ENCODE data around the gene GSS. TPM values are rescaled to one million over a fixed set of nuclear protein-coding genes. Genes with fewer than 3 reads are reported as not detected.

The GSS gene
- total and polyA plus RNA-seq, 2 donors (not counting 3 experiments of a cell fraction or from before 2014, with no cell fraction given), result 47.9 to 65.1 TPM

DNA sequence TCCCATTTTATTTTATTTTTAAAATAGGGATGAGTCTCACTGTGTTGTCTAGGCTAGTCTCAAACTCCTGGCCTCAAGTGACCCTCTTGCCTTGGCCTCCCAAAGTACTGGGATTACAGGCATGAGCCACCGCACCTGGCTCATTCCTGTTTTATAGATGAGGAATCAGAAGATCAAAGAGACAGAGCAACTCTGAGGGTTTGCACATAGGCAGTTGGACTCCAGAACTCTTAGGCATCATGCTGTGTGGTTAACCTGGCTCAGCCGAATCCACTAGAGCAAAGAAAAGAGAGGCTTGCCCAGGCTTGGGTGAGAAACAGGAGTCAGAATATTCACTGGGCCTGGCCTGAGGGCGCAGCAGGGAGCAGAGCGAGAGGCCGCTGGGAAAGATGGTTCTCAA, 9.4 kb upstream of the GSS start:
- dilution Hi-C loops (cut with MboI; ENCODE audit: extremely low pct_ligation_motif_present, low sequenced_read_pairs), result no loop called here

DNA sequence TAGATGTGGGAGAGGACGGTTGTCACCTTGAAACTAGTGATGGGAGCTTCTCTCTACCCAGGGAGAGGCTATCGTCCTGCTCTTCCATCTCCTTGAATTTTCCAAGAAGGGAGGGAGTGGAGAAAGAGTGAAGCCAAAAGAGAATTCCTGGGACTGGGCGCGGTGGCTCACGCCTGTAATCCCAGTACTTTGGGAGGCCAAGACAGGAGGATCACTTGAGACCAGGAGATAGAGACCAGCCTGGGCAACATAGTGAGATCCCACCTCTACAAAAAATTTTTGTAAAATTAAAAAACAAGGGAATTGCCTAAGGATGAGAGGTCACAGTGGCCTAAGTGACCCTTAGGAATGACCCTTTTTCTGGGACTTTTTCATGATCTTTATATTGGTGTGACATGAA, 8.9 kb upstream of the GSS start:
- Histone ChIP-seq H3K27me3 (ENCODE audit: control insufficient read depth in 2 of 2, insufficient read depth in 2 of 2, low read length in 2 of 2) (no peaks in the 10 kb centered on the region), H3K27ac (ENCODE audit: insufficient read depth, low read depth, low read length) (no peak overlapping the region), H4K20me1 (replicated peaks; ENCODE audit: control insufficient read depth, extremely low read depth, insufficient read depth, low read length) (no peaks in the 10 kb centered on the region), H3K36me3 (ENCODE audit: control insufficient read depth in 2 of 2, extremely low read depth in 1 of 2, insufficient read depth in 2 of 2, low read length in 2 of 2) (no peaks in the 10 kb centered on the region), H3K9ac (replicated peaks; ENCODE audit: extremely low read depth, insufficient read depth, low read length) (no peak overlapping the region), H3K9me3 (replicated peaks; ENCODE audit: control insufficient read depth, insufficient read depth, low read length) (no peaks in the 10 kb centered on the region), H2AFZ (ENCODE audit: low read depth, low read length) (no peak overlapping the region), H3K4me2 (ENCODE audit: insufficient read depth, low read length) (no peak overlapping the region), H3K9me1 (replicated peaks; ENCODE audit: control insufficient read depth, extremely low read depth, insufficient read depth, low read length) (no peaks in the 10 kb centered on the region), H3K4me3 (replicated peaks in 1 of 3; ENCODE audit: insufficient read depth in 1 of 3, low read depth in 1 of 3, low read length in 3 of 3) (no peak overlapping the region), H3K79me2 (ENCODE audit: control insufficient read depth, insufficient read depth, low read length) (no peaks in the 10 kb centered on the region), H3K4me1 (ENCODE audit: control insufficient read depth, extremely low read depth, insufficient read depth, low read length) (no peaks in the 10 kb centered on the region)
- FAIRE-seq (no peak), DNase-seq (ENCODE audit: low read depth, low spot score) (no peak)
- BruUV-seq (replicated peaks), result no TSS peak
- ChIA-PET POLR2A (no interaction called here), CTCF (no interaction called here)
- intact Hi-C loops (cut with micrococcal nuclease), result no loop called here
- dilution Hi-C loops (cut with MboI; ENCODE audit: extremely low pct_ligation_motif_present, low sequenced_read_pairs), result no loop called here
- TF ChIP-seq, protein P1, sequence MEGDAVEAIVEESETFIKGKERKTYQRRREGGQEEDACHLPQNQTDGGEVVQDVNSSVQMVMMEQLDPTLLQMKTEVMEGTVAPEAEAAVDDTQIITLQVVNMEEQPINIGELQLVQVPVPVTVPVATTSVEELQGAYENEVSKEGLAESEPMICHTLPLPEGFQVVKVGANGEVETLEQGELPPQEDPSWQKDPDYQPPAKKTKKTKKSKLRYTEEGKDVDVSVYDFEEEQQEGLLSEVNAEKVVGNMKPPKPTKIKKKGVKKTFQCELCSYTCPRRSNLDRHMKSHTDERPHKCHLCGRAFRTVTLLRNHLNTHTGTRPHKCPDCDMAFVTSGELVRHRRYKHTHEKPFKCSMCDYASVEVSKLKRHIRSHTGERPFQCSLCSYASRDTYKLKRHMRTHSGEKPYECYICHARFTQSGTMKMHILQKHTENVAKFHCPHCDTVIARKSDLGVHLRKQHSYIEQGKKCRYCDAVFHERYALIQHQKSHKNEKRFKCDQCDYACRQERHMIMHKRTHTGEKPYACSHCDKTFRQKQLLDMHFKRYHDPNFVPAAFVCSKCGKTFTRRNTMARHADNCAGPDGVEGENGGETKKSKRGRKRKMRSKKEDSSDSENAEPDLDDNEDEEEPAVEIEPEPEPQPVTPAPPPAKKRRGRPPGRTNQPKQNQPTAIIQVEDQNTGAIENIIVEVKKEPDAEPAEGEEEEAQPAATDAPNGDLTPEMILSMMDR (IDR thresholded peaks at IDR 0.05; ENCODE audit: extremely low read depth in 1 of 2, insufficient read depth in 1 of 2, low read depth in 1 of 2, low read length in 2 of 2), result no peak
- TF ChIP-seq EZH2 (IDR thresholded peaks at IDR 0.05; ENCODE audit: borderline replicate concordance, low read depth, low read length, severe bottlenecking) (no peak), GATA2 (IDR thresholded peaks at IDR 0.05; ENCODE audit: insufficient read depth, insufficient read length, low read depth, low read length) (no peak), MYC (IDR thresholded peaks at IDR 0.05; ENCODE audit: low read depth, low read length) (no peak), POLR2A (IDR thresholded peaks at IDR 0.05; ENCODE audit: low read depth, low read length) (no peak), POLR2AphosphoS5 (IDR thresholded peaks at IDR 0.05; ENCODE audit: insufficient read depth, low read depth, low read length) (no peak), JUN (IDR thresholded peaks at IDR 0.05; ENCODE audit: borderline replicate concordance, insufficient read depth, insufficient read length, low read depth) (no peak), FOS (IDR thresholded peaks at IDR 0.05; ENCODE audit: borderline replicate concordance, insufficient read depth, low read length) (no peak)
- TF ChIP-seq, protein P2, sequence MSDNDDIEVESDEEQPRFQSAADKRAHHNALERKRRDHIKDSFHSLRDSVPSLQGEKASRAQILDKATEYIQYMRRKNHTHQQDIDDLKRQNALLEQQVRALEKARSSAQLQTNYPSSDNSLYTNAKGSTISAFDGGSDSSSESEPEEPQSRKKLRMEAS (IDR thresholded peaks at IDR 0.05; ENCODE audit: insufficient read depth, insufficient read length), result no peak

More for the DNA sequence above, 9.4 kb upstream of the GSS start:
- H3K9ac ChIP-seq (replicated peaks; ENCODE audit: extremely low read depth, insufficient read depth, low read length), result no peak overlapping the region
- DNase-seq (ENCODE audit: low read depth, low spot score) (no peak), FAIRE-seq (no peak)
- no peaks in the 10 kb centered on the region for H3K27me3 ChIP-seq (ENCODE audit: control insufficient read depth in 2 of 2, insufficient read depth in 2 of 2, low read length in 2 of 2)
- H2AFZ ChIP-seq (ENCODE audit: low read depth, low read length), result no peak overlapping the region
- no peaks in the 10 kb centered on the region for H4K20me1 ChIP-seq (replicated peaks; ENCODE audit: control insufficient read depth, extremely low read depth, insufficient read depth, low read length)
- H3K79me2 ChIP-seq (ENCODE audit: control insufficient read depth, insufficient read depth, low read length), result no peaks in the 10 kb centered on the region
- H3K4me1 ChIP-seq (ENCODE audit: control insufficient read depth, extremely low read depth, insufficient read depth, low read length), result no peaks in the 10 kb centered on the region
- TF ChIP-seq GATA2 (IDR thresholded peaks at IDR 0.05; ENCODE audit: insufficient read depth, insufficient read length, low read depth, low read length) (no peak), EZH2 (IDR thresholded peaks at IDR 0.05; ENCODE audit: borderline replicate concordance, low read depth, low read length, severe bottlenecking) (no peak)
- TF ChIP-seq, protein P1 (IDR thresholded peaks at IDR 0.05; ENCODE audit: extremely low read depth in 1 of 2, insufficient read depth in 1 of 2, low read depth in 1 of 2, low read length in 2 of 2), result no peak
- H3K36me3 ChIP-seq (ENCODE audit: control insufficient read depth in 2 of 2, extremely low read depth in 1 of 2, insufficient read depth in 2 of 2, low read length in 2 of 2), result no peaks in the 10 kb centered on the region
- H3K4me2 ChIP-seq (ENCODE audit: insufficient read depth, low read length), result no peak overlapping the region
- no peak overlapping the region for H3K4me3 ChIP-seq (replicated peaks in 1 of 3; ENCODE audit: insufficient read depth in 1 of 3, low read depth in 1 of 3, low read length in 3 of 3)
- H3K27ac ChIP-seq (ENCODE audit: insufficient read depth, low read depth, low read length), result no peak overlapping the region
- intact Hi-C loops (cut with micrococcal nuclease), result no loop called here
- POLR2A ChIA-PET, result no interaction called here
- H3K9me1 ChIP-seq (replicated peaks; ENCODE audit: control insufficient read depth, extremely low read depth, insufficient read depth, low read length), result no peaks in the 10 kb centered on the region
- CTCF ChIA-PET, result no interaction called here
- H3K9me3 ChIP-seq (replicated peaks; ENCODE audit: control insufficient read depth, insufficient read depth, low read length), result no peaks in the 10 kb centered on the region
- no TSS peak for BruUV-seq (replicated peaks)

Data from endothelial cell of umbilical vein (primary cell).